Measurements from ENCODE around the gene XRCC4.

GRCh38 chr5:83227611-83228010 is 150.3 kb downstream of the XRCC4 start:
- TF ChIP-seq ZBTB33 (IDR thresholded peaks at IDR 0.05; ENCODE audit: extremely low read depth, insufficient replicate concordance, low read length): no peak
- no peak for TF ChIP-seq CEBPB (IDR thresholded peaks at IDR 0.05; ENCODE audit: low read depth)
- TF ChIP-seq, protein P1, sequence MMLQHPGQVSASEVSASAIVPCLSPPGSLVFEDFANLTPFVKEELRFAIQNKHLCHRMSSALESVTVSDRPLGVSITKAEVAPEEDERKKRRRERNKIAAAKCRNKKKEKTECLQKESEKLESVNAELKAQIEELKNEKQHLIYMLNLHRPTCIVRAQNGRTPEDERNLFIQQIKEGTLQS (IDR thresholded peaks at IDR 0.05): no peak
- no peak for TF ChIP-seq POLR2A (IDR thresholded peaks at IDR 0.05; ENCODE audit: borderline replicate concordance, extremely low read depth, insufficient read depth, insufficient read length)
- TF ChIP-seq, protein P2, sequence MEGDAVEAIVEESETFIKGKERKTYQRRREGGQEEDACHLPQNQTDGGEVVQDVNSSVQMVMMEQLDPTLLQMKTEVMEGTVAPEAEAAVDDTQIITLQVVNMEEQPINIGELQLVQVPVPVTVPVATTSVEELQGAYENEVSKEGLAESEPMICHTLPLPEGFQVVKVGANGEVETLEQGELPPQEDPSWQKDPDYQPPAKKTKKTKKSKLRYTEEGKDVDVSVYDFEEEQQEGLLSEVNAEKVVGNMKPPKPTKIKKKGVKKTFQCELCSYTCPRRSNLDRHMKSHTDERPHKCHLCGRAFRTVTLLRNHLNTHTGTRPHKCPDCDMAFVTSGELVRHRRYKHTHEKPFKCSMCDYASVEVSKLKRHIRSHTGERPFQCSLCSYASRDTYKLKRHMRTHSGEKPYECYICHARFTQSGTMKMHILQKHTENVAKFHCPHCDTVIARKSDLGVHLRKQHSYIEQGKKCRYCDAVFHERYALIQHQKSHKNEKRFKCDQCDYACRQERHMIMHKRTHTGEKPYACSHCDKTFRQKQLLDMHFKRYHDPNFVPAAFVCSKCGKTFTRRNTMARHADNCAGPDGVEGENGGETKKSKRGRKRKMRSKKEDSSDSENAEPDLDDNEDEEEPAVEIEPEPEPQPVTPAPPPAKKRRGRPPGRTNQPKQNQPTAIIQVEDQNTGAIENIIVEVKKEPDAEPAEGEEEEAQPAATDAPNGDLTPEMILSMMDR (IDR thresholded peaks at IDR 0.05 in 2 of 3, conservative IDR thresholded peaks at IDR 0.05 in 1 of 3; ENCODE audit: borderline replicate concordance in 1 of 3, insufficient read depth in 1 of 3, low read depth in 2 of 3, low read length in 2 of 3): no peak
- TF ChIP-seq EZH2 (IDR thresholded peaks at IDR 0.05): no peak
- TF ChIP-seq, protein P3, sequence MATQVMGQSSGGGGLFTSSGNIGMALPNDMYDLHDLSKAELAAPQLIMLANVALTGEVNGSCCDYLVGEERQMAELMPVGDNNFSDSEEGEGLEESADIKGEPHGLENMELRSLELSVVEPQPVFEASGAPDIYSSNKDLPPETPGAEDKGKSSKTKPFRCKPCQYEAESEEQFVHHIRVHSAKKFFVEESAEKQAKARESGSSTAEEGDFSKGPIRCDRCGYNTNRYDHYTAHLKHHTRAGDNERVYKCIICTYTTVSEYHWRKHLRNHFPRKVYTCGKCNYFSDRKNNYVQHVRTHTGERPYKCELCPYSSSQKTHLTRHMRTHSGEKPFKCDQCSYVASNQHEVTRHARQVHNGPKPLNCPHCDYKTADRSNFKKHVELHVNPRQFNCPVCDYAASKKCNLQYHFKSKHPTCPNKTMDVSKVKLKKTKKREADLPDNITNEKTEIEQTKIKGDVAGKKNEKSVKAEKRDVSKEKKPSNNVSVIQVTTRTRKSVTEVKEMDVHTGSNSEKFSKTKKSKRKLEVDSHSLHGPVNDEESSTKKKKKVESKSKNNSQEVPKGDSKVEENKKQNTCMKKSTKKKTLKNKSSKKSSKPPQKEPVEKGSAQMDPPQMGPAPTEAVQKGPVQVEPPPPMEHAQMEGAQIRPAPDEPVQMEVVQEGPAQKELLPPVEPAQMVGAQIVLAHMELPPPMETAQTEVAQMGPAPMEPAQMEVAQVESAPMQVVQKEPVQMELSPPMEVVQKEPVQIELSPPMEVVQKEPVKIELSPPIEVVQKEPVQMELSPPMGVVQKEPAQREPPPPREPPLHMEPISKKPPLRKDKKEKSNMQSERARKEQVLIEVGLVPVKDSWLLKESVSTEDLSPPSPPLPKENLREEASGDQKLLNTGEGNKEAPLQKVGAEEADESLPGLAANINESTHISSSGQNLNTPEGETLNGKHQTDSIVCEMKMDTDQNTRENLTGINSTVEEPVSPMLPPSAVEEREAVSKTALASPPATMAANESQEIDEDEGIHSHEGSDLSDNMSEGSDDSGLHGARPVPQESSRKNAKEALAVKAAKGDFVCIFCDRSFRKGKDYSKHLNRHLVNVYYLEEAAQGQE (IDR thresholded peaks at IDR 0.05; ENCODE audit: low read depth): no peak
- TF ChIP-seq ZFX (IDR thresholded peaks at IDR 0.05): no peak
- no peak for TF ChIP-seq POLR2AphosphoS5 (IDR thresholded peaks at IDR 0.05; ENCODE audit: low read depth, low read length)
- no peak for TF ChIP-seq JUND (IDR thresholded peaks at IDR 0.05)
- TF ChIP-seq YY1 (IDR thresholded peaks at IDR 0.05; ENCODE audit: extremely low read depth, insufficient replicate concordance, low read depth, low read length): no peak
